ENCODE results near the gene NUTM2E.
"Not testable (repeated sequence)": the region's sequence is repeated elsewhere in the genome, so short reads cannot be mapped to it uniquely, and the experiment has no call there.

The NUTM2E gene

GRCh38 chr10:79826496-79827215, at the start of gene NUTM2E:
TSS of gene NUTM2E (plus strand) at chr10:79826739. CDS start at chr10:79841741, 15,002 bp downstream.
- peak; percentile 55 to 66 for DNase-seq (ENCODE audit: extremely low read depth in 1 of 2, low read depth in 1 of 2)

- not testable (repeated sequence) for DNase-seq (ENCODE audit: extremely low read depth in 1 of 2, low read depth in 1 of 2)
Observed at GRCh38 chr10:79777997-79778396, 48.5 kb upstream of the NUTM2E start.

GRCh38 chr10:79779310-79779938, 47.1 kb upstream of the NUTM2E start:
- peak; percentile 20 to 38 for DNase-seq (ENCODE audit: extremely low read depth in 1 of 2, low read depth in 1 of 2)

GRCh38 chr10:79779992-79780391, 46.5 kb upstream of the NUTM2E start:
- not testable (repeated sequence) for DNase-seq (ENCODE audit: extremely low read depth in 1 of 2, low read depth in 1 of 2)

GRCh38 chr10:79781584-79781983, 45.0 kb upstream of the NUTM2E start:
- not testable (repeated sequence) for DNase-seq (ENCODE audit: extremely low read depth in 1 of 2, low read depth in 1 of 2)

- not testable (repeated sequence) for DNase-seq (ENCODE audit: extremely low read depth in 1 of 2, low read depth in 1 of 2)
Observed at GRCh38 chr10:79787455-79787952, 39.0 kb upstream of the NUTM2E start.

GRCh38 chr10:79789351-79789750, 37.2 kb upstream of the NUTM2E start:
- DNase-seq (ENCODE audit: extremely low read depth in 1 of 2, low read depth in 1 of 2): not testable (repeated sequence)

GRCh38 chr10:79791906-79792517, 34.5 kb upstream of the NUTM2E start:
- not testable (repeated sequence) for DNase-seq (ENCODE audit: extremely low read depth in 1 of 2, low read depth in 1 of 2)

- DNase-seq (ENCODE audit: extremely low read depth in 1 of 2, low read depth in 1 of 2): not testable (repeated sequence)
Observed at GRCh38 chr10:79799337-79799736, 27.2 kb upstream of the NUTM2E start.

GRCh38 chr10:79805857-79806256, 20.7 kb upstream of the NUTM2E start:
- not testable (repeated sequence) for DNase-seq (ENCODE audit: extremely low read depth in 1 of 2, low read depth in 1 of 2)

- DNase-seq (ENCODE audit: extremely low read depth in 1 of 2, low read depth in 1 of 2): not testable (repeated sequence)
Observed at GRCh38 chr10:79811895-79812294, 14.6 kb upstream of the NUTM2E start.

- not testable (repeated sequence) for DNase-seq (ENCODE audit: extremely low read depth in 1 of 2, low read depth in 1 of 2)
Observed at GRCh38 chr10:79816290-79816689, 10.2 kb upstream of the NUTM2E start.

- peak in 1 of 2 donors; percentile 20 for DNase-seq (ENCODE audit: extremely low read depth in 1 of 2, low read depth in 1 of 2)
Observed at GRCh38 chr10:79823387-79823786, 3.2 kb upstream of the NUTM2E start.

- not testable (repeated sequence) for DNase-seq (ENCODE audit: extremely low read depth in 1 of 2, low read depth in 1 of 2)
Observed at GRCh38 chr10:79825587-79826011, 940 bp upstream of the NUTM2E start.

GRCh38 chr10:79826131-79826495, 426 bp upstream of the NUTM2E start:
- not testable (repeated sequence) for DNase-seq (ENCODE audit: extremely low read depth in 1 of 2, low read depth in 1 of 2)

- DNase-seq (ENCODE audit: extremely low read depth in 1 of 2, low read depth in 1 of 2): not testable (repeated sequence)
Observed at GRCh38 chr10:79833833-79834232, 7.3 kb downstream of the NUTM2E start.

- DNase-seq (ENCODE audit: extremely low read depth in 1 of 2, low read depth in 1 of 2): not testable (repeated sequence)
Observed at GRCh38 chr10:79835891-79836290, 9.4 kb downstream of the NUTM2E start.

- DNase-seq (ENCODE audit: extremely low read depth in 1 of 2, low read depth in 1 of 2): not testable (repeated sequence)
Observed at GRCh38 chr10:79836891-79837290, 10.4 kb downstream of the NUTM2E start.

- not testable (repeated sequence) for DNase-seq (ENCODE audit: extremely low read depth in 1 of 2, low read depth in 1 of 2)
Observed at GRCh38 chr10:79838441-79838840, 11.9 kb downstream of the NUTM2E start.

GRCh38 chr10:79853191-79853854, 26.8 kb downstream of the NUTM2E start:
- not testable (repeated sequence) for DNase-seq (ENCODE audit: extremely low read depth in 1 of 2, low read depth in 1 of 2)

- DNase-seq (ENCODE audit: extremely low read depth in 1 of 2, low read depth in 1 of 2): not testable (repeated sequence)
Observed at GRCh38 chr10:79862269-79862668, 35.7 kb downstream of the NUTM2E start.

Measured in stimulated activated CD8-positive, alpha-beta memory T cell treated with anti-CD3 and anti-CD28 coated beads, Interleukin-7, amount 100 ng/mL, for 48 hours (primary cell).